Upper lobe of left lung (tissue), 4 donors: ENCODE results near the gene NRXN3.

Experiments
- CTCF ChIP-seq, 6 experiments: fragments of 450-650 bp in 4 of 6; fragments of 200-600 bp in 2 of 6; sonication (generic) in 2 of 6; IDR thresholded peaks; one replicate each; pipeline ENCODE4 v1.5.1; 2016 to 2019; ENCODE audit warnings: antibody characterized with exemption in 6 of 6
- POLR2A ChIP-seq, 4 donors: fragments of 450-650 bp; IDR thresholded peaks; one replicate each; pipeline ENCODE4 v1.5.1; 2016 to 2017; ENCODE audit warnings: antibody characterized with exemption in 4 of 4, mild to moderate bottlenecking in 2 of 4

GRCh38 chr14:79542121-79542520 lies 1371.9 kb downstream of the NRXN3 start:
- TF ChIP-seq CTCF (IDR thresholded peaks at IDR 0.05) (no peak), POLR2A (IDR thresholded peaks at IDR 0.05) (no peak)
